Gastrocnemius medialis (tissue), 4 donors: ENCODE data around the gene TBATA. TPM values are rescaled to one million over a fixed set of nuclear protein-coding genes. Genes with fewer than 3 reads are reported as not detected.
"Not testable (repeated sequence)": the region's sequence is repeated elsewhere in the genome, so short reads cannot be mapped to it uniquely, and the experiment has no call there.

Source experiments
- ATAC-seq, 2 donors: fragments of 150-250 bp; one replicate each; pipeline ENCODE4 v1.9.1; 2016
- DNase-seq, 2 donors: peaks; one replicate each; pipeline ENCODE4 v3.0.0-alpha.2; 2019
- H3K27ac ChIP-seq, 4 donors: fragments of 200-600 bp; sonication (generic); 1 replicate in 1 of 4; 2 replicates in 3 of 4; pipeline ENCODE4 v1.5.1; 2016 to 2018; ENCODE audit warnings: mild to moderate bottlenecking in 2 of 4, moderate library complexity in 1 of 4
- H3K27me3 ChIP-seq, 3 donors: fragments of 200-600 bp; sonication (generic) in 2 of 3; 1 replicate in 1 of 3; 2 replicates in 2 of 3; pipeline versions ENCODE4 v1.5.1 to v1.6.0; 2016 to 2019; ENCODE audit warnings: mild to moderate bottlenecking in 1 of 3, moderate library complexity in 1 of 3
- H3K36me3 ChIP-seq, 2 donors: fragments of 200-600 bp; sonication (generic) in 1 of 2; one replicate each; pipeline ENCODE4 v1.5.1; 2017 to 2018
- H3K4me1 ChIP-seq, 2 donors: fragments of 200-600 bp; sonication (generic) in 1 of 2; one replicate each; pipeline ENCODE4 v1.5.1; 2016 to 2017; ENCODE audit warnings: mild to moderate bottlenecking in 2 of 2
- H3K4me3 ChIP-seq, 4 donors: fragments of 200-600 bp; sonication (generic) in 3 of 4; 1 replicate in 1 of 4; 2 replicates in 3 of 4; pipeline ENCODE4 v1.5.1; 2016 to 2019; ENCODE audit warnings: mild to moderate bottlenecking in 2 of 4
- H3K9me3 ChIP-seq, 3 donors: fragments of 200-600 bp; sonication (generic) in 2 of 3; 1 replicate in 1 of 3; 2 replicates in 2 of 3; pipeline ENCODE4 v1.5.1; 2016 to 2019
- POLR2A ChIP-seq, 2 donors: fragments of 450-650 bp; IDR thresholded peaks; one replicate each; pipeline ENCODE4 v1.6.1; 2017; ENCODE audit warnings: antibody characterized with exemption in 2 of 2, mild to moderate bottlenecking in 2 of 2, moderate library complexity in 2 of 2
- in situ Hi-C, 4 donors: fragments of 200-750 bp; cut with MboI; loops; one replicate each; pipeline versions ENCODE4 v1.15.0 to v1.8.0; 2017; ENCODE audit warnings: low sequenced_read_pairs in 4 of 4
- intact Hi-C: fragments of 100-400 bp; cut with DNase I; formaldehyde crosslinking; loops from one replicate; pipeline ENCODE4 v1.15.1; 2023; ENCODE audit warnings: low total_unique reads
- total RNA-seq, 4 donors: library from RNA; depleted of rRNA; stranded (reverse); fragments of >200 nt; gene quantifications; one replicate each; pipeline versions ENCODE4 v1.1.0 to v1.2.3, GENCODE V29; 2016
- TF ChIP-seq, protein P1 (sequence below), 5 experiments: fragments of 450-650 bp in 3 of 5; fragments of 200-600 bp in 2 of 5; sonication (generic) in 2 of 5; IDR thresholded peaks in 4 of 5; conservative IDR thresholded peaks in 1 of 5; 1 replicate in 4 of 5; 2 replicates in 1 of 5; pipeline ENCODE4 v1.5.1; 2016 to 2019; ENCODE audit warnings: antibody characterized with exemption in 5 of 5, mild to moderate bottlenecking in 3 of 5, moderate library complexity in 3 of 5

TBATA gene
- total RNA-seq, 4 donors from 2014 or later = not detected

DNA sequence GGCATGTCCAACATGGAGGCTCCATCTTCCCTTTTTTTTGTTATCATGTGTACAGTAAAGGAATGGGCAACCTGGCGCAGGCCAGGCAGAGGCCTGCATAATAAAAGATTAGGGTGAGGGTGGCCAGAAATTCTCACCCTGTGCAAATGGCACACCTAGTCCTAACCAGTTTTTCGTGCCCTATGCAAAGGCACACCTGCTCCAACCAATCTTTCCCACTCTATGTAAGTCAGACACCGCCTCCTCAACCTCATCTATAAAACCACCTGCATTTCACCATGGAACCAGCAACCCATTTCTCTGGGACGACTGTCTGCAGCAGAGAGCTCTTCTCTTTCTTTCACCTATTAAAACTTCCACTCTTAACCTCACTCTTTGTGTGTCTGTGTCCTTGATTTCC, 16.1 kb downstream of the TBATA start:
- ATAC-seq (no peak), DNase-seq (no peak)
- no peaks in the 10 kb centered on the region for H3K36me3 ChIP-seq
- no peaks in the 10 kb centered on the region for H3K4me1 ChIP-seq
- in situ Hi-C loops = loop anchor here in 2 of 4 donors (10.0 to 25.0 kb wide), 3 partner anchors 214 to 332 kb away; partner anchors contain the start of gene NODAL (in 1 of the 2)
- no peaks in the 10 kb centered on the region for H3K27me3 ChIP-seq
- H3K9me3 ChIP-seq = no peaks in the 10 kb centered on the region
- TF ChIP-seq, protein P1, sequence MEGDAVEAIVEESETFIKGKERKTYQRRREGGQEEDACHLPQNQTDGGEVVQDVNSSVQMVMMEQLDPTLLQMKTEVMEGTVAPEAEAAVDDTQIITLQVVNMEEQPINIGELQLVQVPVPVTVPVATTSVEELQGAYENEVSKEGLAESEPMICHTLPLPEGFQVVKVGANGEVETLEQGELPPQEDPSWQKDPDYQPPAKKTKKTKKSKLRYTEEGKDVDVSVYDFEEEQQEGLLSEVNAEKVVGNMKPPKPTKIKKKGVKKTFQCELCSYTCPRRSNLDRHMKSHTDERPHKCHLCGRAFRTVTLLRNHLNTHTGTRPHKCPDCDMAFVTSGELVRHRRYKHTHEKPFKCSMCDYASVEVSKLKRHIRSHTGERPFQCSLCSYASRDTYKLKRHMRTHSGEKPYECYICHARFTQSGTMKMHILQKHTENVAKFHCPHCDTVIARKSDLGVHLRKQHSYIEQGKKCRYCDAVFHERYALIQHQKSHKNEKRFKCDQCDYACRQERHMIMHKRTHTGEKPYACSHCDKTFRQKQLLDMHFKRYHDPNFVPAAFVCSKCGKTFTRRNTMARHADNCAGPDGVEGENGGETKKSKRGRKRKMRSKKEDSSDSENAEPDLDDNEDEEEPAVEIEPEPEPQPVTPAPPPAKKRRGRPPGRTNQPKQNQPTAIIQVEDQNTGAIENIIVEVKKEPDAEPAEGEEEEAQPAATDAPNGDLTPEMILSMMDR (IDR thresholded peaks at IDR 0.05 in 4 of 5, conservative IDR thresholded peaks at IDR 0.05 in 1 of 5) = no peak
- no peak for TF ChIP-seq POLR2A (IDR thresholded peaks at IDR 0.05)
- H3K4me3 ChIP-seq = no peak overlapping the region
- H3K27ac ChIP-seq = no peak overlapping the region
- intact Hi-C loops = no loop called here

DNA sequence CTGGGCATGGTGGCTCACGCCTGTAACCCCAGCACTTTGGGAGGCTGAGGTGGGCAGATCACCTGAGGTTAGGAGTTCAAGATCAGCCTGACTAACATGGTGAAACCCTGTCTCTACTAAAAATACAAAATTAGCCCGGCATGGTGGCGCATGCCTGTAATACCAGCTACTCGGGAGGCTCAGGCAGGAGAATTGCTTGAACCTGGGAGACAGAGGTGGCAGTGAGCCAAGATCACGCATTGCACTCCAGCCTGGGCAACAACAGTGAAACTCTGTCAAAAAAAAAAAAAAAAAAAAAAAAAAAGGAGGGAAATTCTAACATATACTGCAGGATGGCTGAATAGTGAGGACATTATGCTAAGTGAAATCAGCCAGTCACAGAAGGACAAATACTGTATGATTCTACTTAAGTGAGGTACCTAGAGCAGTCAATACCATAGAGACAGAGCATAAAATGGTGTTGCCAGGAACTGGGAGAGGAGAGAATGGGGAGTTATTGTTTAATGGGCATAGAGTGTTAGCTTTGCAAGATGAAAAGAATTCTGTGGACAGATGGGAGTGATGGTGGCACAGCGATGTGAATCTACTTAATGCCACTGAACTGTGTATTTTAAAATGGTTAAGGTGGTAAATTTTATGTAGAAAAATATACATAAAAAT, 17.0 kb downstream of the TBATA start:
- H3K4me1 ChIP-seq, DNase-seq, H3K27me3 ChIP-seq, intact Hi-C loops, H3K36me3 ChIP-seq, H3K27ac ChIP-seq, H3K9me3 ChIP-seq, ATAC-seq, H3K4me3 ChIP-seq: not testable (repeated sequence)
- in situ Hi-C loops = loop anchor here in 2 of 4 donors (10.0 to 25.0 kb wide), 3 partner anchors 213 to 331 kb away; partner anchors contain the start of gene NODAL (in 1 of the 2)

DNA sequence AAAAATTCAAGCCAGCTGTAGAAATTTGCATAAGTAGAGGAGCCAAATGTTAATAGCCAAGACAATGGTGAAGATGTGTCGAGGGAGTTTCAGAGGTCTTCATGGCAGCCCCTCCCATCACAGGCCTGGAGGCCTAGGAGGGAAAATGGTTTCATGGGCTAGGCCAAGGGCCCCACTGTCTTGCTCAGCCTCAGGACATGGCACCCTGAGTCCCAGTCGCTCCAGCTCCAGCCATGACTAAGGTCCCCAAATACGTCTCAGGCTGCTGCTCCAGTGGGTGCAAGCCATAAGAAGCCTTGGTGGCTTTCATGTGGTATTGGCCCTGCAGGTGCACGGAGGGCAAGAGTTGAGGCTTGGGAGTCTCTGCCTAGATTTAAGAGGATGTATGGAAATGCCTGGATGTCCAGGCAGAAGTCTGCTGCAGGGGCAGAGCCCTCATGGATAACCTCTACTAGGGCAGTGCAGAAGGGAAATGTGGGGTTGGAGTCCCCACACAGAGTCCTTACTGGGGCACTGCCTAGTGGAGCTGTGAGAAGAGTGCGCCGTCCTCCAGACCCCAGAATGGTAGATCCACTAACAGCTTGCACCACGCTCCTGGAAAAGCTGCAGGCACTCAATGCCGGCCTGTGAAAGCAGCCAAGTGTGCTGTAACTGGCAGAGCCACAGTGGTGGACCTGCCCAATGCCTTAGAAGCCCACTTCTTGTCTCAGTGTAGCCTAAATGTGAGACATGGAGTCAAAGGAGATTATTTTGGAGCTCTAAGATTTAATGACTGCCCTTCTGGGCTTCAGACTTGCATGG, 19.2 kb downstream of the TBATA start:
- H3K27me3 ChIP-seq = no peaks in the 10 kb centered on the region
- no peaks in the 10 kb centered on the region for H3K4me1 ChIP-seq
- no peak overlapping the region for H3K27ac ChIP-seq
- no peaks in the 10 kb centered on the region for H3K9me3 ChIP-seq
- TF ChIP-seq POLR2A (IDR thresholded peaks at IDR 0.05) = no peak
- TF ChIP-seq, protein P1 (IDR thresholded peaks at IDR 0.05 in 4 of 5, conservative IDR thresholded peaks at IDR 0.05 in 1 of 5) = no peak
- no peaks in the 10 kb centered on the region for H3K36me3 ChIP-seq
- intact Hi-C loops (no loop called here), in situ Hi-C loops (loop anchor here in 2 of 4 donors (10.0 to 25.0 kb wide), 3 partner anchors 211 to 329 kb away; partner anchors contain the start of gene NODAL (in 1 of the 2))
- DNase-seq (no peak), ATAC-seq (no peak)
- H3K4me3 ChIP-seq = no peak overlapping the region

DNA sequence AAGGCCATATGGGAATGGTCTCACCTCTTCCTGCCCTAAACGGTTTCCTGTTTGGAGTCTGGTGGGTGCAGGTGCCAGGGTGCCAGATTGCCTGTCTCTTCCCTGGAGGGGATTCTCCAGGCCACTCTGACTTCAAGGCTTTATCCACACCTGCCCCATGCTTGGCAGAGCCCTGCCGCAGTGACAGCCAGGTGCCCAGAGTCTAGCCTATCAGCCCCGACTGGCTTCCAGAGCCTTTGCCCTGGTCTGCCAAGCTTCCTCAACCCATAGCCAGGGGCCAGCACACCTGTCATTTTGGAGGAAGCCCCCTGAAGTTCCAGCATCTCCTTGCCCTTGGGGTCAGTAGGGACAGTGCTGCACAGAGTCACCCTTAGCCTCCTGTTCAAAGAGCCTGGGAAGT, 21.6 kb downstream of the TBATA start:
- H3K4me3 ChIP-seq = no peak overlapping the region
- no peaks in the 10 kb centered on the region for H3K9me3 ChIP-seq
- no peaks in the 10 kb centered on the region for H3K36me3 ChIP-seq
- H3K27me3 ChIP-seq = no peaks in the 10 kb centered on the region
- no peak overlapping the region for H3K27ac ChIP-seq
- intact Hi-C loops (no loop called here), in situ Hi-C loops (loop anchor here (5.0 to 25.0 kb wide), 6 partner anchors 209 to 326 kb away; partner anchors contain the start of gene NODAL (in 1 of the 4))
- ATAC-seq = no peak
- no peaks in the 10 kb centered on the region for H3K4me1 ChIP-seq
- TF ChIP-seq POLR2A (IDR thresholded peaks at IDR 0.05) = no peak
- TF ChIP-seq, protein P1 (IDR thresholded peaks at IDR 0.05 in 4 of 5, conservative IDR thresholded peaks at IDR 0.05 in 1 of 5) = no peak
- DNase-seq = no peak
